HUES6 (cell line): ENCODE results near the gene SLC10A2.

ENCODE experiments used
- H3K27ac ChIP-seq: 2 replicates; pipeline ENCODE4 v1.7.0; 2013; ENCODE audit warnings: low read depth, mild to moderate bottlenecking, low read length, inconsistent platforms
- H3K27me3 ChIP-seq: 2 replicates; pipeline ENCODE4 v1.6.1; 2013; ENCODE audit warnings: low read length; ENCODE audit not compliant: control insufficient read depth, insufficient read depth
- H3K36me3 ChIP-seq: 2 replicates; pipeline ENCODE4 v1.6.1; 2013; ENCODE audit warnings: low read length; ENCODE audit not compliant: control insufficient read depth, insufficient read depth
- H3K4me1 ChIP-seq: 2 replicates; pipeline ENCODE4 v1.6.1; 2013; ENCODE audit warnings: low read length; ENCODE audit not compliant: control insufficient read depth, insufficient read depth
- H3K4me3 ChIP-seq: 2 replicates; pipeline ENCODE4 v1.5.1; 2013; ENCODE audit warnings: low read depth, low read length
- H3K9ac ChIP-seq: one replicate; pipeline ENCODE4 v1.6.1; 2013; ENCODE audit warnings: mild to moderate bottlenecking, low read length
- H3K9me3 ChIP-seq: 2 replicates; pipeline ENCODE4 v1.6.1; 2013; ENCODE audit warnings: low read depth, low read length; ENCODE audit not compliant: control insufficient read depth, insufficient read depth

SLC10A2 gene

DNA sequence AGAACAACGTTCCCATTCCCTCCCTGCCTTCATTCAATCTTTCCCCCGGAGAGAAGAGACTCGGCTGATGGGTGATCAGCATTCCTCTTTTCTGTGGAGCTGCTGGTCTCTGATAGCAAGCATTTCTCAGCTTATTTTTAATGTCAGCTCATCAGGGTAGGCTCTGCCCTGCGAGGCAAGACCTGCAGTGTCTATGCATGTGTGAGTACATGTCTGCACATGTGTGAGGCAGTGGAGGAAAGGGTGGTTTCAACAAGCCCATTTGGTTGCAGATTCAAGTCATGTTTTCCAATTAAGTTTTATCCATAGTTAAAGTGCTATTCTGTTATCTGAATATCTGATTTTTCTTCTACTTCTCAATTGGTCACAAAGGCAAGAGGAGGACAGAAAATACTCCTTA is 19.5 kb downstream of the SLC10A2 start:
- Histone ChIP-seq H3K4me3 (no peak overlapping the region), H3K27me3 (no peaks in the 10 kb centered on the region), H3K9ac (no peak overlapping the region), H3K27ac (no peak overlapping the region), H3K36me3 (no peaks in the 10 kb centered on the region), H3K4me1 (no peaks in the 10 kb centered on the region), H3K9me3 (no peaks in the 10 kb centered on the region)

DNA sequence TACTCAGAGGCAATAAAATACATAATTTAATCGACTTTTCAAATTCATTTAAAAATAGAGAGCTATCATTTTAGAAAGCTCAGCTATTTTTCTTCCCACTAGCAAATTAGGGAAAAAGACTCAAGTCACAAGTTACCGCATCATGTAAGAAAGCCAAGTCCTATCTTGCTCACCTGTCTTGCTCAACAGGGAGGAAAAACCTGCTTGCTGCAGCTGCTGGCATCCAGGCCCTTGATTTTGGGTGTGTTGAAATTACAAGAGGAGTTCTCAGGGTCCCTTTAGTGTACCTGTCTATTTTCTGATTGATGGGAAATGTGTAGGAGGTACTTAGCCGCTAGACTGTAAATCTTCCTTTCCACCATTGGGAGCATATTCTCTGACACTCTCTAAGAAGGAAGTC is 22.2 kb downstream of the SLC10A2 start:
- Histone ChIP-seq H3K9ac (no peak overlapping the region), H3K4me1 (no peaks in the 10 kb centered on the region), H3K27me3 (no peaks in the 10 kb centered on the region), H3K27ac (no peak overlapping the region), H3K4me3 (no peak overlapping the region), H3K9me3 (no peaks in the 10 kb centered on the region), H3K36me3 (no peaks in the 10 kb centered on the region)

DNA sequence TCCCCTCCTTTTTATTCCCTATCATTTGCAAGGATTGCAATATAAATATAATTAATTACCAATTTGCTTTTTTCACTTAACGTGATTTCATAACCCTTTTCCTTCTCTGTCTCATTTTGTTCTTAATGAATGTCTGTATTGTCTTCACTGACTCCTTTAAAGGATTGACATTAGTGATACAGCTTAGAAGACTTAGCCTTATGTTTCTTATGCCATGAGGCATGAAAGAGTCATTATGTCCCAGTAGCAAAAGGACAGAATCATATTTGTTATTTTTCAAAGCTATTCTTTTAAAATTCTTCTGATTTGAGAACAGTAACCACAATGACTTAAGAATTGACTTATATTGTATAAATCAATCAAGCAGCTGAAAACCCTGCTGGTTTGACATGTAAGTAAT is 26.2 kb downstream of the SLC10A2 start:
- no peaks in the 10 kb centered on the region for H3K36me3 ChIP-seq
- no peaks in the 10 kb centered on the region for H3K4me1 ChIP-seq
- H3K27me3 ChIP-seq, result no peaks in the 10 kb centered on the region
- no peaks in the 10 kb centered on the region for H3K9me3 ChIP-seq
- H3K27ac ChIP-seq, result no peak overlapping the region
- H3K4me3 ChIP-seq, result no peak overlapping the region
- no peak overlapping the region for H3K9ac ChIP-seq

GRCh38 chr13:103039183-103039582 is 27.0 kb downstream of the SLC10A2 start:
- Histone ChIP-seq H3K9ac (no peak overlapping the region), H3K4me1 (no peaks in the 10 kb centered on the region), H3K27ac (no peak overlapping the region), H3K9me3 (no peaks in the 10 kb centered on the region), H3K36me3 (no peaks in the 10 kb centered on the region), H3K27me3 (no peaks in the 10 kb centered on the region), H3K4me3 (no peak overlapping the region)

- no peak overlapping the region for H3K27ac ChIP-seq
- H3K27me3 ChIP-seq, result no peaks in the 10 kb centered on the region
- H3K4me1 ChIP-seq, result no peaks in the 10 kb centered on the region
- no peaks in the 10 kb centered on the region for H3K36me3 ChIP-seq
- no peak overlapping the region for H3K4me3 ChIP-seq
- H3K9me3 ChIP-seq, result no peaks in the 10 kb centered on the region
- no peak overlapping the region for H3K9ac ChIP-seq
Observed at GRCh38 chr13:103036268-103036667, 29.9 kb downstream of the SLC10A2 start.

DNA sequence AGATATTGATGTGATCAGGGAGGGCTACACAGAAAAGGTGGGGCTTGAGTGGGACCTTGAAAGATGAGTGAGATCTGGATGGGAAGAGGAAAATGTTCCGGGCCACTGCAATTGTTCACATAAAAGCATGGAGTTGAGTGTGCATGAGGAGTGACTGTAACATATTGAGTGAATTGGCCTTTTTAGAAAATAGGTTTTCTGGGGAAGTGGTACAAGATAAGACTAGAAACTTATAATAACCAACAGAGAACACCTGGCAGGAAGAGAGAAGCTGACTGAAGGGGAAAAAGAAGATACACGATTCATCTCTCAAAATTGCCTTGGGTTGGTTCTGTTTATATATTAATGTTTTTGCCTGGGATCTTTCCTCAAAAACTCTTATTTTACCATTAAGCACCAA is 32.2 kb downstream of the SLC10A2 start:
- H3K4me3 ChIP-seq, result no peak overlapping the region
- H3K36me3 ChIP-seq, result no peaks in the 10 kb centered on the region

GRCh38 chr13:103031332-103031873 is 34.8 kb downstream of the SLC10A2 start:
- Histone ChIP-seq H3K9ac (no peak overlapping the region), H3K36me3 (no peaks in the 10 kb centered on the region), H3K4me3 (no peak overlapping the region)

More for the DNA sequence above, 32.2 kb downstream of the SLC10A2 start:
- no peaks in the 10 kb centered on the region for H3K9me3 ChIP-seq
- no peaks in the 10 kb centered on the region for H3K27me3 ChIP-seq
- H3K27ac ChIP-seq, result no peak overlapping the region
- H3K4me1 ChIP-seq, result no peaks in the 10 kb centered on the region
- H3K9ac ChIP-seq, result no peak overlapping the region

DNA sequence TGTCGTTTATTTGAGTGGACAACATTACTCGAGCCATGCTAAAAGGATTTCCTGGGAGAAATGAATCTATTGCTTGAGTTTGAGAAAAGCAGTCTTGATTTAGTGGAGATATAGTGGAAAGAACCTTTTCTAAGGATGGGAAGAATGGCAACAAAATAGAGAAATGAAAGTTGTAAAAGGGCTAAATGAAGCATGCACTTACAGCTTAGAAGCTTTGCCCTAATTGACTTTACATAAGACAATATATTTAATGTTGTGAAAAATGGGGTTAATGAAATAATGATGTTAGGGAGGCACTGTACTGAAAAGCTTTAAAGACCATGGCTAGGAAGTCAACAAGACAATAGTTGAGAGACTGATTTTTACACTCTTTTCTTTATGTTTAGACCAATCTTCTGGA is 35.4 kb downstream of the SLC10A2 start:
- Histone ChIP-seq H3K27ac (no peak overlapping the region), H3K36me3 (no peaks in the 10 kb centered on the region), H3K4me1 (no peaks in the 10 kb centered on the region), H3K9me3 (no peaks in the 10 kb centered on the region), H3K9ac (no peak overlapping the region), H3K27me3 (no peaks in the 10 kb centered on the region), H3K4me3 (no peak overlapping the region)

More at GRCh38 chr13:103031332-103031873, 34.8 kb downstream of the SLC10A2 start:
- H3K9me3 ChIP-seq, result no peaks in the 10 kb centered on the region
- no peak overlapping the region for H3K27ac ChIP-seq
- no peaks in the 10 kb centered on the region for H3K4me1 ChIP-seq
- H3K27me3 ChIP-seq, result no peaks in the 10 kb centered on the region

- no peak overlapping the region for H3K9ac ChIP-seq
- H3K27ac ChIP-seq, result no peak overlapping the region
- H3K4me1 ChIP-seq, result no peaks in the 10 kb centered on the region
- no peaks in the 10 kb centered on the region for H3K27me3 ChIP-seq
- no peaks in the 10 kb centered on the region for H3K36me3 ChIP-seq
- H3K9me3 ChIP-seq, result no peaks in the 10 kb centered on the region
- H3K4me3 ChIP-seq, result no peak overlapping the region
Observed at GRCh38 chr13:103029798-103030197, 36.4 kb downstream of the SLC10A2 start.

DNA sequence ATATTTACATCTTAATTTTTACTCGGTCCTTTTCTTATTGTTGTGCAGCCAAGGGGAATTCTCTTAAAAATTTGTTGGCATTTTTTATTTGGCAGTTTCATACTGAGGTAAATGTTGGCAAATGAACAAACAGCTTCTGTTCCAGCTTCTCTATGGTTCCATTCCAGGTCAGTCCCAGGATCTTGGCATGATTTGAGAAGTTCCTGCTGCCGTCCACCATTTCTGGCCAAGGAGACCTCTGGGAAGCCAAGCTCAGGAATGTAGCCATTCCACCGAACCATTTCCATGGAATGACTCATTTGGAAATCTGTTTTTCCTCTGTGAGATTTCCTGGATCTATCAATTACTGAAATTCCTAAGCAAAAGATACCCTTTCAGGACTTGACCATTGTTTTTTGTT is 43.9 kb downstream of the SLC10A2 start:
- no peak overlapping the region for H3K9ac ChIP-seq
- H3K4me3 ChIP-seq, result no peak overlapping the region
- H3K9me3 ChIP-seq, result no peaks in the 10 kb centered on the region
- H3K27ac ChIP-seq, result no peak overlapping the region
- H3K36me3 ChIP-seq, result no peaks in the 10 kb centered on the region
- no peaks in the 10 kb centered on the region for H3K4me1 ChIP-seq
- no peaks in the 10 kb centered on the region for H3K27me3 ChIP-seq

DNA sequence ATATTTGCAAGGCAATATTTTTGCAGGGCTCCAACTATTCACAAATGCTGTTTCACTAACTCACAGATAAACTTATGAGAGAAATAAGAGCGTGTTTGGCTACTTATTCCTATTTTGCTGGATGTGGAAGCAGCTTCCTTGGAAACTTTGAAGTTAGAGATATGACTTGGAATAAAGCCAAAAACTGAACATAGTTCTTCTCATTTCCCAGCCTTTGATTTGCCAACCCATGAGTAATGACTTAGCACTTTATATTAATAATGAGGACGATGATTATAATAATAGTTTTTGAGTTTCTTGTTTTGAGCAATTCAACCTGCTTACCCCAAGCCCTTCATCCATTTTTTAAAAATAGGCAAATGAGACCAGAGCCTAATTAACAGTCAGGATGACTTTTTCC is 47.7 kb downstream of the SLC10A2 start:
- Histone ChIP-seq H3K4me3 (no peak overlapping the region), H3K9me3 (no peaks in the 10 kb centered on the region), H3K27me3 (no peaks in the 10 kb centered on the region), H3K4me1 (peaks cover 4% of the 10 kb centered on the region; the same call in 1 of the 2 replicates), H3K9ac (no peak overlapping the region), H3K36me3 (no peaks in the 10 kb centered on the region), H3K27ac (no peak overlapping the region)

- H3K36me3 ChIP-seq, result no peaks in the 10 kb centered on the region
Observed at GRCh38 chr13:103012646-103013045, 53.6 kb downstream of the SLC10A2 start.

More at GRCh38 chr13:103012646-103013045, 53.6 kb downstream of the SLC10A2 start:
- Histone ChIP-seq H3K9me3 (no peaks in the 10 kb centered on the region), H3K27me3 (no peaks in the 10 kb centered on the region), H3K4me1 (peaks cover 4% of the 10 kb centered on the region; the same call in 1 of the 2 replicates), H3K9ac (no peak overlapping the region), H3K4me3 (no peak overlapping the region), H3K27ac (no peak overlapping the region)
